NCI-H69 (cell line): ENCODE measurements around the gene CRACDL.
"Not testable (repeated sequence)": the region's sequence is repeated elsewhere in the genome, so short reads cannot be mapped to it uniquely, and the experiment has no call there.

Experiments
- DNase-seq: peaks from one replicate; lab custom pipeline; 2025; lab: John Stamatoyannopoulos, UW

Gene CRACDL

DNA sequence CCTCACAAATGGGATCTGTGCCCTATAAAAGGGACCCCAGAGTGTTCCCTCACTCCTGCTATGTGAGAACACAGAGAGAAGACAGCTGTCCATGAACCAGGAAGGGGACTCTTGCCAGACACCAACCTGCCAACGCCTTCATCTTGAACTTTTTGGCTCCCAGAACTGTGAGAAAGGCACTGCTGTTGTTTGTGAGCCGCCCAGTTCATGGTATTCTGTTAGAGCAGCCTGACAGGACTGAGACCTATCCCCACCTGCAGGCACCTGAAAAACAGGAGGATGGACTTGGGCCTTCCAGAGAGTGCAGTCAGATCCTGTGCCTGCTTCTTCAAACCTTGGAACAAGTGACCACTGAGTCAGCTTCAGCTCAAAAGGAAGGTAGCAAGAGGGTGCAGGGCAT is 51.4 kb downstream of the CRACDL start:
- DNase-seq = no peak

DNA sequence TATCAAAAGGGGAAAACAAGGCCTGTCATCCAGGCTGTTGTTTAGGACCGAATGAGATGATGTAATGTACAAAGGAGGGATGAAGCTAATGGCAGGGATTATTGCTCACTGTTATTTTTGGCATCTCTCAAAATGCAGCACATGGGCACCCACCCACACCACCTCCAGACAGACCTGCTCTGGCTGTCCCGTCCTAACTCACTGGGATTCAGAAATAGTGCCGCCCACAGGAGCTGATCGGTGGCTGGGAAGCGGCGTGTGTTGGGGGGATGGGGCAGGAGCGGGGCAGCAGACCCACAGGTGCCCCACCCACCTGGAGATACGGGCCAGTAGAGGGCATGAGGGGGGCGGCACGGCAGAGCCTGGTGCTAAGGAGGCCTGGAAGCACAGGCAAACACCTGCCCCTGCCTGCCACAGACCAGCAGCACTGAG is 52.2 kb downstream of the CRACDL start:
- DNase-seq = no peak

DNA sequence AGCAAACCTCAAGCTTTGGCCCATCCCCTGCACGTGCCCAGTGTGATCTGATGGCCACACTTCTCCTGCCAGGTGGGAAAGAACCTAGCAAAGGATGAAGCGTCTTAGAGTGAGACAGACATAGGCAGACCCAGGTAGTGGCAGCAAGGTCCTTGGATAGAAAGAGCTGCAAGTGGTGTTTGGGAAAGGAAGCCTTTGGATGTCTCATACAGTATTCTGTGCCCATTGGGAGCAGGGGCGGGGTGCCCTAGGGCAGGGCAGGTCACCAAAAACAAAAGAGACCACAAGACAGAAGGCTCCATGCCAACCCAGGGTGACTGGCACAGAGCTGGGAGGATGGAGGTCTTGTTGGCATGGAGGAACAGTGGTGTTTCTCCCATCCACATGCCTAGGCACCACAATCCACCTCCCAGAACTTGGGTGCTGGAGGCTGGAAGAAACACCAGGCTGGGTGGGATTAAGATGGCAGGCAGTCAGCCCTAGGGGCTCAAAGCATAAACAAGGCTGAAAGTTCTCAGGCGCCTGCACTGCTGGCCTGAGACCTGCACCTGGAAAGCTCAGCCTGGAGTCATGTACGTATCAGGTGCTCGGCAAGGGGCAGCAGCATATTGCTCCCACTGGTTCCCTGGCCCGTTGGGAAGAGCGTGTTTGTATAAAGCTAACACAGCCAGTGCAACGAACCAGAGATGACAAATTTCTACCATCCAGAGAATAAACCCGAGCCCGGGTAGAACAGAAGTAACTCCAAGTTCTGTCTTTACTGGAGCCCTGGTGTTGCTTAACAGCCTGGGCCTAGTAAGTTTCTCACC is 52.9 kb downstream of the CRACDL start:
- DNase-seq = no peak

DNA sequence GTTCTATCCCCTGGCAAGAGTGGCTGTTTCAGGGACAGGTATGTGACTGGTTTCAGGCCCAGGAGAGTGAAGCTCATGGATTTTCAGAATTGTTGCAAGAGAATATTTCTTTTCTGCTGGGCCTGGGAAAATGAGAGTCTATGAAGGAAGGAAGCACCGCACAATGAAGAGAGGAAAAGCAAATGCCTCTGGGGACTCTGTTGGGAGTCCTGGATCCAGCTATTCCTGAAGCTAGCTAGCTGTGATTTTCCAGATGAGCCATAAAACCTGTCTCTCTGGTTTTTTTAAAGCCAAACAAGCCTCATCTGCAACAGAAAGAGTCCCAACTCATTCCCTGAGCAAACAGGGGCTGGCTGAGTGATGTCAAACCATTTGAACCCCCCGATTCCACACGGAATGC is 53.7 kb downstream of the CRACDL start:
- no peak for DNase-seq

DNA sequence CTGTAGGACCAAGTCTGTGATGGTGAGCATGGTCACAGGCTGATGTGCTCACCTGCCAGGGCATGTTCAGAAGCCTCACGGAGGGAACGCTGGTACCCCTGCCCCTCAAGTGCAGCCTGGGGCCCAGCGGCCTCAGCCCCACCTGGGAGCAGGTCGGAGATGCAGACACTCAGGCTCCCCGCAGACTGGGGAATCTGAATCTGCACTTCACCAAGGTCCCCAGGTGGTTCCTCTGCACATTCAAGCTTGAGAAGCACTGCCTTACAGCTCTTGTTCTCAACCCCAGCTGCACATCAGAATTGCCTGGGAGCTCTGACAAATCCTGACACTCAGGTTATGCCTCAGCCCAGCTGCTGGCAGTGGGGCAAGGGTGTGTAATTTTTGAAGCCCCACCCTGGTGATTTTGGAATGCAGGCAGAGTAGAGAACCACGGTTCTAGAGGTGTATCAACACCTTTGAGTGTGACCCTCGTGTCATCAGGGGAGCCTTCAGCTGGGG is 54.8 kb downstream of the CRACDL start:
- DNase-seq = no peak

DNA sequence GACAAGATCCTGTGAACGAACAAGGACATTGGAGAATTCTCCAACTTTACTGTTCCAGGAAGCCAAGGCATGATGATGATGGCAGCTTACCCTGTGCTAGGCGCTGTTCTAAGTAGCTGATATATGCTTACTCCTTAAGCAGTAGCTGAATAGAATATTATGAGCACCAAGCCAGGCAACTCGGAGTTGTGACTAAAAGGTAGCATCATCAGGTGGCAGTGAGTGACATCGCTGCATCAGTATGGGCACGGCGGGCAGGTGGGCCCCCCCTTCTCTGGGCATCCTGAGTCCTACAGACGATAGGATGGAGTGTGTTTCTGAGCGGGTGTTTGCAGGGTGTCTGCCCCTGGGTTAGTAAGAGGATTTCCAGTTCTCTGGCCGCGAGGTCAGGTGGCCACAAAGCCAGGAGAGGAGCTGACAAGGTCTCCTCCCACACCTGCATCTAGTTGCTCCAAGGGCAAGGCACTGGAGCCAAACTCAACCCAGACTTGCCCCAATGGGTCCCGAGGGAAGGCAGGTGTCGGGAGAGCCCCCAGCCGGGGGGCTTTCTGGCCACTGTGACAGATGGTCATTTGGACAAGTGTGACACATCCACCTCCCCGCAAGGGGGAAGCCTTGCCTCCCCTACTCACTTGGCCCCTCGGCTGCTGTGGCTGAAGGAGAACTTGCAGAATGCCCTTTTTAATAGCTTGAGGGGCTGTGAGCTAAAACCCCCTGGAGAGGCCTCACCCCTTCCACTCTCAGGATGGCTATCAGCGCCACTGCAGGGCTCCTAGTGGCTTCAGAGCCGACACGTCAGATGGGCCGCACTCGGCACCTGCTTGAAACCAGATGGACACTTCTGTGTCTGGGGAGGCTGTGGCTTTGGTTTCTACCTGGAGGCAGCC is 55.5 kb downstream of the CRACDL start:
- DNase-seq = no peak

DNA sequence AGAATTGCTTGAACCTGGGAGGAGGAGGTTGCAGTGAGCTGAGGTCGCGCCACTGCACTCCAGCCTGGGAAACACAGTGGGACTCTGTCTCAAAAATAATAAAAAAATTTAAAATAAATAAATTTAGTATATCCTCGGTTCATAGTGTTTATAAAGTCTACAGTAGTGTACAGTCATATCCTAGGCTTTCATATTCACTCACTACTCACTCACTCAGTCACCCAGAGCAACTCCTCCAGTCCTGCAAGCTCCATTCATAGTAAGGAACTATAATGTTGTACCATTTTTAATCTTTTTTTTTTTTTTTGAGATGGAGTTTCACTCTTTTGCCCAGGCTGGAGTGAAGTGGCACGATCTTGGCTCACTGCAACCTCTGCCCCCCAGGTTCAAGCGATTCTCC is 58.4 kb downstream of the CRACDL start:
- not testable (repeated sequence) for DNase-seq

DNA sequence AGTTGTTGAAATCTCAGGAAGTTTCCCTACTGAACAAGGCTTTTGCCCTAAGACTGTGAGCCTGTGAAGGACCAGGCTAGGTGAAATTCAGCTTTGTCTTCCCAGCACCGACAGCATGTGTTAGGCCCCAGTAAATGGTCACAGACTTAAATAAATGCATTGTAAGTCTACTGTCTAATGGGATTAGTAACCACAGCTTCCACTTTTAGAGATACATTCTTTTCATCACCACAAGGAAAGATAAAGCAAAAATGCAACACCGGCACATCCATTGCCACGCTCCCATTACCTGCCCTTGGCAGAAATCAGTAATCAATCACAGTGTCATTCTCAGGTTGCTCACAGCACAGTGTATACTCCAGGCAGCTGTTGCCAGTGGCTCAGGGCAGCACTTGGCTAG is 59.3 kb downstream of the CRACDL start:
- no peak for DNase-seq

DNA sequence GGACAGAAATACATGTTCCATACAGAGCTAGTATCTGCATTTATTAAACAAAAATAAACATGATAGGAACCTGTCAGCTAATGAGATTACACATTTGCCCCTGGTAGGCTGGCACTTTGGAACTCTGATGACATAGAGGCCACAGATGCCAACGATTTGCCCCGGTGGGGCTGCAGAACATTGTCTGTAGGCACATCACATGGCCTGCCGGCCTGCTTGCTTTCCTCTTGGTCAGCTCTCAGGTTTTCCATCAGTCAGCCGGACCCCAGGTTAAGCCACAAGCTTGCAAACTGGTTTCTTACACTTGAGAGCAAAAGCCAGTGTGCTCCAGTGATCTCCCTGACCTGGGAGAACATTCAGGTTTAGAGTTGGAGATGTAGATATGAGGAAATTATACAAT is 60.3 kb downstream of the CRACDL start:
- no peak for DNase-seq

DNA sequence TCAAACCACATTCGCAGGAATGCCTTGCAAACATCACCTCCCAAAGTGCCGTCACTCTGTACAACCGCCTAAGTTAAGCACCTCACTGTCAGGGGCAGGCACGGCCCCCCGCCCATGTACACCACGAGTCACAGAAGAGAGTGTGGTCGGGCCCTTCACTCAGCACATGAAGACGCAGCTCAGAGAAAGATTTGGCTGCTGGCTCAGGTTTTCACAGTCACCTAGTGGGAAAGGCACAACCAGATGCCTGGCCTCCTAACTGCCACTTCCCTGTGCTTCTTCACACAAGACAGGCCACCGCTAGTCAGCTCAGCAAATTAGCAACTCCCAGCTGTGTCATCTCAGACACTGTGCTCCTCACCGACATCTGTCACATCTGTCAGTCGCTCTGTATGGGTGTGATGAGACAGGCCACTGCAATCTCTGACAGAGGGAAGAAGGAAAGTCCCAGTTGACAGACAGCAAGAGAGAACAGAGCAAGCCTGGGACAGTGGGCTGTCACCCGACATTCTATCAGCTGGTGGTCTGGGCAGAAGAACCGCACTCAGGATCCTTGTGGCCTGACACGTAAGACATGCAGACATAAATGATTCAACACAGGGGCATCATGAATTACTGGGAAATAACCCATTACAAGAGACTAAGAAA is 60.8 kb downstream of the CRACDL start:
- peak; percentile 32 for DNase-seq

DNA sequence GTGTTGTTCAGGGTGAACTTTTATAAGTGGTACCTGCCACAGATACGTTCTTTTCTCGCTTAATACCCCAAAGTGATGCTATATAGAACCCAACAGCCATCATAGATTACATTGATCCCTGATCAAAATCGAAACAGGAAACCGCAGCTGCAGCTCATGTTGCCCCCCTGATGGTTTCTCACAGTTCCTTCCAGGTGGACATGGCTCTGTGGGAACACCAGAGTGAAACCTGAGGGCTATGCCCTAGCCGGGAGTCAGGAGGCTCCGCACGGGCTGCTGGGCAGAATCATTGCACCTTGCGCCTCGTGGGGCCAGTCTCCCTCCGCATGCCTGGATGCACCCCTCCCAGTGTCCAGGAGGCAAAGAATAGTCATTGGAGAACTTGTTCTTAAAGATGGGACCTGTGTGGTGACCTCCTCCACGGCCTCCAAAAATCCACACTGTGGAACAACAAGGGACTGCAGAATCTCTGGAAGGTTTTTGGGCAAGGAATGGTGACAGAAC is 61.8 kb downstream of the CRACDL start:
- no peak for DNase-seq

DNA sequence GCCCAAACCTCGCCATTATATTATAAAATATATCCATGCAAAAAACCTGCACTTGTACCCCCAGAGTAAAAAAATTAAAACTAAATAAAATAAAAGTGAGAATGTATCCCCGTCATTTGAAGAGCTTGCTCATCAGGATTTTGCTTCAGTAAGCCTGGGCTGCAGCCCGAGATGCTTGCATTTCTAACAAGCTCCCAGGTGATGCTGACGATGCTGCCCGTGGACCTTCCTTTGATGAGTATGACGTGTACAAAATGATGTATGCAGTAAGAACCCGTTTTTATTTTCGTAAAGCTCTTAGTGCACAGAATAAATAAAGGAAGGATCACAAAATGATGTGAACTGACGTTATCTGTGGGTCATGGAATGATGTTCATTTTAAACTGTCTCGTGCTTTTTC is 63.5 kb downstream of the CRACDL start:
- no peak for DNase-seq

DNA sequence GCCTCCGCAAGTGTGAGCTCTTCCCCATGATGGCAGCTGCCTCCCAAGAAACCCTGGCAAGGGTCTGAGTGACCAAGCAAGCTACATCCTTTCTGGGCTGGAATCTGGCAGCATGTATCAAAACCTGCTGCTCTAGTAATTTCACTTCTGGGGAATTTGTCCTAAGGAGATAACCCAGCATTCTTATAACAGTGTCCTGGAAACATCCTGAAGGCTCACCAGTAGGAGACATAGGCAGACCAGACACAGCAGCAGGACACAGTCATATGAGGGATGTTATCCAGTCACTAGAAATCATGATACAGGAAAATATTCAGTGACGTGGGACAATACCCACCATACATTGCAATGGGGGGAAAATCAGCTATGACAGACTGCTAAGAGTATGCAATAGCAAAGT is 64.5 kb downstream of the CRACDL start:
- DNase-seq = no peak

DNA sequence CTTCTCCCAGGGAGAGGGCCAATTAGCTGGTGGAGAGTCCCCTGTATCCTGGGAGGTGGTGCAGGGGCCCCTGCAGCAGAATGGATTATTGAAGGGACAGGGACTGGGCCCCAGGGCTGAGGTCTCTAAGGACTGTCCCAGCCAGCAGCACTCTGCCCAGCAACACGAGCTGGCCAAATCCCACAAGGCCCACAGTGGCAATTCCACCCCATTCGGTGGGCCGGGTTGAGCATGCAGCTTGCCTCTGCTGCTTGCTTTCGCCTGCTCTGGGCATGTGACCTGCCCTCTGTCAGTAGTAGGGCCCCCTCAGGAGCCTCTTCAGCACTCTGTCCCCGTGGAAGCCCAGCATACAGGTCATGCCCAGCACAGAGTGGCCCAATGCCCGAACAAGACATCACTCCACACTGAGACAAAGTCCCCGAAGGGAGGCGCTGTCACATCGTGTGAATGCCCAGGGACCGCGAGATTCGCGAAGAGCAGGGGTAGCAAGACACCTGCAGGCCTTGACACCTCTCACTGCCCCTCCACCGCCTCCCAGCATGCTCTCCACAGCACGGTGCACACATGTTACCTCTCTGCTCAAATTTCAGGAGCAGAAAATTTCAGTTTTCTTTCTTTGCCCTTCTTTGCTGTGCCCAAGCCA is 65.4 kb downstream of the CRACDL start:
- peak; percentile 79 for DNase-seq

DNA sequence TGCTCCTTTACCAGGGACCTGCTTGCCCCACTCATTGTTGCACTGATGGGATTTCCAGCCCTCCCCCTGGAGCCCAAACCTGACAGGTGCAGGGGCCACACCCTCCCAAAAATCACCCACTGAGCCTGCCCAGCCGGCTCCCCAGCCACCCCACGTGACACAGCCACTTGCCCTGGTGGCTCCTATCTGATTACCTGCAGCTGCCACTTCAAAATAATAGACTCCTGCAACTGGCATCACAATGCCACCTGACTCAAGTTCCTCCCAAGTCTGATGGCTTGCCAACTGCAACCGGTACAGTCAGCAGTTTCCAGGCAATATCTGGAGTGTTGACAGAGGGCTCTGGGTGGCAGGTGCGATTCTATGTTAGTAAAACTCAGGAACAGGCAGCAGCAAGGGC is 66.2 kb downstream of the CRACDL start:
- peak; percentile 95 for DNase-seq

DNA sequence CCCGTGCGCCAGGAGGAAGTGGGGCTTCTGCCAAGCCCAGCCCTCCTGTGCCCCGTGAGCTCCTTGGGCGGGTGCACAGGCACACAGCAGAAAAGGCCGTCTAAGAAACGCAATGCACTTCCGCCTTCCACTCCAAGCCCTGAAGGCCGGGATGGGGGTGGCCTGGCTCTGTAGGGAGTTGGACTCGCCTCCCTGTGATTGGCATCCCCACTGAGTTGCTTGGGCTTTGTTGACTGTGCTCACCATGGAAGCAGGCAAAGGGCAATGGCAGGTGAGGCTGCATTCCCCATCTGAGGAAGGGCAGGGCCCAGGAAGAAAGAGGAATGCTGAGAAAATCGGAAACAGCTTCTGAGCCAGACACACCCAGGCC is 66.8 kb downstream of the CRACDL start:
- DNase-seq = peak; percentile 96

DNA sequence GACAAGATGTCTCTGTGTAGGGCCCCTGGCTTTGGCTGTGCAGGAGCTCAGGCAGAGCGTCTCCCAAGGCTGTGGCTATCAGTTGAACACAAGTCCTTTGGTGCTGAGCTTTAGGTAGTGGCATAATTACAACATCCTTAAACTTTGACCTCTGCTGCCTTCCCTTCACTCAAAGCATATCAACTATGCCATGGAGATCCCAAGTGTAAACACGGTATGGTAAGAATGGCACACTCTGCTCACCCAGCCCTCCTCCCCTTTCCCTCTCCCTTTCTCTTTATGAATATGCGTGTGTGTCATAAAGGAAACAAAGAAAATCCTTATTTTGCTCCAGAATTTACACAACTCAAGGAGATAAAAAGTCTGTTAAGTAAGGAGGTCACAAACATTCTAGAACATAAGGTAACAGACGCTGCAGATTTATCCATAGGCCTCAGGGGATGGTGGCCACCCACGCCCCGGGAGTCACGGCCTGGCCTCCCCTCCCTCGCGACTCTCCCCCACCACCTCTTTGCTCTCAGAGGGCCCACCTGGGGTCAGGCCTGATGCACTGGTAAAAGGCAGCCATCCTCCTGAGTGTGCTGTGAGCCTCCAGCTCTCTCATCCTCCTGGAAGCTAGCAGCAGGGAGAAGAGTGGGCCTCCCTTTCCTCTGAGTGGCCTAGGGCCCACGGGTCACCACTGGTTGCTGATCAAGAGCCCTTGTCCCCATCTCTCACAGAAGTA is 67.3 kb downstream of the CRACDL start:
- peak; percentile 73 for DNase-seq

DNA sequence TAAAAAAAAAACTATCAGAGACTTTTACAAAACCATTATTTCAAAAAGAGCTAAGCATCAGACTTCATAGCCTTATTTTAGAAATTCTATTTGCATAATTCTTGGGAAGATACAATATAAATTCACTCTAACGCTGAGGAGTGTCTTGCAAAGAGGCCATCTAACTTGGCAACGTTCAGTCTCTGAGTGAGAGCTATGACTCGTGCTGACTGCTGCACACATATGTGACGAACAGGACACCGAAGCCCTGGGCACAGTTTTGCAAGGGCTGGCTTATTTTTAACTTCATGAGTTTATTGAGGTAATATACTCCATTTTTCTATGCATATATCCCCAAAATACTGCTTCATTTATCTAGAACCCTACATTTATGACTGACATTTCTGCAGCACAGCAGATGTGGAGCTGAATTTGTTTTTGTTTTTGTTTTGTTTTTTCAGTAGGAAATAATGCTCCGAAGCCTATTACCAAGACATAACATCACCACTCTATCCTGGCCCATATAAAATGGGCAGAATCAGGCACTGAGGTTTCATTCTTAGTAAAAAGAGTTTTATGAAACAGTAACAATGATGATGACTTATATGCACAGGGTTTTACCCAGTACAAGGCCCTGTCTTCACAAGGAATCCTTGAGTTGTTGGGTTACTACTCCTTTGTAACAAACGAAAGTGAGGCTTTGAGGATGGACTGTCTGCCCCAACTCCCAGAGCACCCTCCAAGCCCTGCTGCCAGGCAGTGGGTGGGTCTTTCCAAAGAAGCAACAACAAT is 68.3 kb downstream of the CRACDL start:
- peak; percentile 3 for DNase-seq

DNA sequence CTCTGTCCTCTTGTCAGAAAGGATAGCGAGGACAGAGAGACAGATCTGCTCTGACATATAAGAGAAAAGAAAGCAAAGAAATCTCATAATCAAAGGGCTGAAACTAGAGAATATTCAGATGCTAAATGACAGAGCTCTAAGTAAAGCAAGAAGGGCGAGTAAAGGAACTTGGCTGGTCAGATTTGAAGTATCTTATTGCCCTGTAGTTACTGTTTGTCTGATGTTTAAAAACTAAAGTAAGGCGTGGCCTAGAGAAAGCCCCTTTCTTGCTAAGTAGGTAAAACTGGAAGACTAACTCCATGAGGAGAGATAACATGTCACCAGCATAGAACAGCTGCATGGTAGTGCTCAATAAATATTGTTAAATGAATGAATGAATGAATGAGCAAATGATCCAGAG is 70.0 kb downstream of the CRACDL start:
- no peak for DNase-seq

DNA sequence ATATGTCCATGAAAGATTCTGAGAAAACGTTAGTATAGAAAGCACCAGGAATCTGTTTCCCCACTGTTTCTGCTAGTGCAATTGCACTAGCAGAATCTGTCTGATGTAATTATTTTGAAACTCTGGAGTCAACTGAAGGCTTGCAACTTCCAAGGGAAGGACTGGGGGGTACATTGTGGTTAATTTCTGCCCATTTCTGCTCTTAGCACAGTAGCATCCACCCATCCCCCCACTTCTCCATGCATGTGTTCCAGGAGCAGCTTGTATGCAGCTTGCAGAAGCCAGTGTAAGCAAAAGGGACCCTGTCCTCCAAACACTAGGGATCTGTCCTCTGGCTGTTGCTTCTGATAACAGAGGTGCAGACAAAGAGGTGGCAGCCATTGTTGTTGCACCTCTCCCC is 74.4 kb downstream of the CRACDL start:
- DNase-seq = no peak
